Measurements from ENCODE around the gene ELP4. TPM values are rescaled to one million over a fixed set of nuclear protein-coding genes. Genes with fewer than 3 reads are reported as not detected.

The ELP4 gene
- total and polyA plus RNA-seq, 2 experiments from 2014 or later, result 12.3 to 25.1 TPM

DNA sequence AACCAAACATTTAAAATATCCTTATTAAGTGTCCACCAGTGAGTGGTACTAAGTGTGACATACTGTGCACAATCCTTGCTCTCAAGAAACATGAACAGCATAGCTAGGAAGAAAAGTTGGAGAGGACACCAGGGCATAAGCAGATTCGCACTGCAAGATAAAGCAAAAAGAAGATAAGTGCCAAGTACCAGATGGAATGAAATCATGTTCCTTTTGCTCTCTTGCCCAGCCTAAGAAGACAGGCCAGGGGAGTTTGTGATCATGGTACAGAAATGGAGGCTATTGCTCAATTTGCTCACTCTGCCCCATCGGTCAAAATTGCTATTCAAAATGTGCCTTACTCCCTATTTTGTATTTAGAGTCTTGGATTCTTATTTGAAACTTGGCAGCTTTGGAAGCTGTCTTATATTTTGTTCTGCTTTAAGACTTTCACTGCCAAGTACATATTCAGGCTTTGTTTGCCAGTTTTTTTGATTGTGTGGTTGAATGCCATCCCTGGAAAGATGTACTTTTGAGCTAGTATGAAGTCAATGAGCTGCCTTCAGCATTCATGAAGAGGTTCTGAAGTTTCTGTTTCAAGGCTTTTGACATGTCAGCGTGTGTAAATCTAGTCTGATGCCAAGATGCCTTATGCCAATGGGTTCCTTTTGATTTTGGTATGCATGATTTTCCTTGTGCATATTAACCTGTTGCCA lies 211.3 kb downstream of the ELP4 start:
- H3K27me3 ChIP-seq, result no peaks in the 10 kb centered on the region
- TF ChIP-seq, protein P1, sequence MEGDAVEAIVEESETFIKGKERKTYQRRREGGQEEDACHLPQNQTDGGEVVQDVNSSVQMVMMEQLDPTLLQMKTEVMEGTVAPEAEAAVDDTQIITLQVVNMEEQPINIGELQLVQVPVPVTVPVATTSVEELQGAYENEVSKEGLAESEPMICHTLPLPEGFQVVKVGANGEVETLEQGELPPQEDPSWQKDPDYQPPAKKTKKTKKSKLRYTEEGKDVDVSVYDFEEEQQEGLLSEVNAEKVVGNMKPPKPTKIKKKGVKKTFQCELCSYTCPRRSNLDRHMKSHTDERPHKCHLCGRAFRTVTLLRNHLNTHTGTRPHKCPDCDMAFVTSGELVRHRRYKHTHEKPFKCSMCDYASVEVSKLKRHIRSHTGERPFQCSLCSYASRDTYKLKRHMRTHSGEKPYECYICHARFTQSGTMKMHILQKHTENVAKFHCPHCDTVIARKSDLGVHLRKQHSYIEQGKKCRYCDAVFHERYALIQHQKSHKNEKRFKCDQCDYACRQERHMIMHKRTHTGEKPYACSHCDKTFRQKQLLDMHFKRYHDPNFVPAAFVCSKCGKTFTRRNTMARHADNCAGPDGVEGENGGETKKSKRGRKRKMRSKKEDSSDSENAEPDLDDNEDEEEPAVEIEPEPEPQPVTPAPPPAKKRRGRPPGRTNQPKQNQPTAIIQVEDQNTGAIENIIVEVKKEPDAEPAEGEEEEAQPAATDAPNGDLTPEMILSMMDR (IDR thresholded peaks at IDR 0.05; ENCODE audit: poor library complexity), result no peak
- TF ChIP-seq EZH2phosphoT487 (IDR thresholded peaks at IDR 0.05; ENCODE audit: low read depth, severe bottlenecking, unreplicated experiment) (no peak), EZH2 (IDR thresholded peaks at IDR 0.05; ENCODE audit: borderline replicate concordance) (no peak)
- H4K20me1 ChIP-seq (ENCODE audit: insufficient read depth, poor library complexity, severe bottlenecking), result no peaks in the 10 kb centered on the region
- H2AFZ ChIP-seq, result no peak overlapping the region
- H3K9me3 ChIP-seq (ENCODE audit: low read depth), result no peaks in the 10 kb centered on the region
- H3K9me2 ChIP-seq (replicated peaks; ENCODE audit: insufficient read depth), result no peaks in the 10 kb centered on the region
- no peak overlapping the region for H3K27ac ChIP-seq
- H3K4me1 ChIP-seq (ENCODE audit: insufficient read depth), result no peaks in the 10 kb centered on the region
- no peak overlapping the region for H3K4me2 ChIP-seq
- 81% methylated on average over 3 of the region's 3 CpGs for WGBS (ENCODE audit: low lambda C conversion rate, missing lambda C conversion rate)
- H3K79me2 ChIP-seq, result no peaks in the 10 kb centered on the region
- H3K4me3 ChIP-seq, result no peak overlapping the region
- H3K36me3 ChIP-seq (replicated peaks; ENCODE audit: insufficient read depth, low read depth), result no peaks in the 10 kb centered on the region
- no peak for DNase-seq (ENCODE audit: low spot score)

DNA sequence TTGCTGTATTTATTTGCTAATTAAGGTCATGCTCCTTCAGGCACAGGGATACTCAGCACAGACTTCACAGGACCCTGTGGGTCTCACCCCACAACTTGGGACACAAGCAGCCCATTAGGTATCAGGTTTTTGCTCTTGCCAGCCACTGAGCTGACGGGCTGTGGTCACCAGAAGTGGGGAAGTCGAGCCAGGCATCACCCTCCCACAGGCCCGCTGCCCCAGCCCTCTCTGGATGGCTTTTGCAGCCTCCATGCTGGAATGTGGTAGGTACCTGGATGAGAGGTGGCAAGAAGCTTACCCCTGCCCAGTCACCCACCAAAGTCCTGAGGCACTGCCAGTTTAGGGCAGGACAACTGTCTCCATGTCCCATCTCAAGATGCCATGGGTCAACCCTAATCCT lies 213.2 kb downstream of the ELP4 start:
- H3K9me2 ChIP-seq (replicated peaks; ENCODE audit: insufficient read depth), result no peaks in the 10 kb centered on the region
- H3K4me1 ChIP-seq (ENCODE audit: insufficient read depth), result no peaks in the 10 kb centered on the region
- H4K20me1 ChIP-seq (ENCODE audit: insufficient read depth, poor library complexity, severe bottlenecking), result no peaks in the 10 kb centered on the region
- H3K79me2 ChIP-seq, result no peaks in the 10 kb centered on the region
- no peaks in the 10 kb centered on the region for H3K9me3 ChIP-seq (ENCODE audit: low read depth)
- 96% methylated on average over 3 of the region's 3 CpGs for WGBS (ENCODE audit: low lambda C conversion rate, missing lambda C conversion rate)
- DNase-seq (ENCODE audit: low spot score), result no peak
- no peak overlapping the region for H3K27ac ChIP-seq
- no peak for TF ChIP-seq EZH2phosphoT487 (IDR thresholded peaks at IDR 0.05; ENCODE audit: low read depth, severe bottlenecking, unreplicated experiment)
- TF ChIP-seq, protein P1 (IDR thresholded peaks at IDR 0.05; ENCODE audit: poor library complexity), result no peak
- no peak for TF ChIP-seq EZH2 (IDR thresholded peaks at IDR 0.05; ENCODE audit: borderline replicate concordance)
- H2AFZ ChIP-seq, result no peak overlapping the region
- H3K4me2 ChIP-seq, result no peak overlapping the region
- no peaks in the 10 kb centered on the region for H3K27me3 ChIP-seq
- H3K4me3 ChIP-seq, result no peak overlapping the region
- no peaks in the 10 kb centered on the region for H3K36me3 ChIP-seq (replicated peaks; ENCODE audit: insufficient read depth, low read depth)

DNA sequence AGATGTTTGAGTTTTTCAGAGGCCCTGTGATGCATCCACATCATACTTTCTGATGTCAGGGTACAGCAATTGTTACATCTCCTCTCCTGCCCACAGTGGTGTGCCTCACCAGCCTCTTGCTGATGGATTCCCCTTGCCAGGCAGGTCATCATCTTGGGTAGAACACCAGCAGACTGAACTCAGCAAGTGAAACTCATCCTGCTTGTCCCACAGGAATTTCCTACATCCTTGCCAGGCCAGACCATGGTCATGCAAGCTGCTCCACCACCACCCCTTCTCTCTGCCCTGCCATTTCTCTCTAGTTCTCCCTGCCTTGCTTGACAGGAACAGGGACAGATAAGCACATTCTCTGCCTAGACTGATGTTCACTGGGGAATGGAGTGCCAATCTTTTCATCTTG lies 215.6 kb downstream of the ELP4 start:
- Histone ChIP-seq H3K9me2 (replicated peaks; ENCODE audit: insufficient read depth) (no peaks in the 10 kb centered on the region), H4K20me1 (ENCODE audit: insufficient read depth, poor library complexity, severe bottlenecking) (no peaks in the 10 kb centered on the region), H3K9me3 (ENCODE audit: low read depth) (no peaks in the 10 kb centered on the region), H2AFZ (no peak overlapping the region), H3K27ac (no peak overlapping the region), H3K4me3 (no peak overlapping the region), H3K36me3 (replicated peaks; ENCODE audit: insufficient read depth, low read depth) (no peaks in the 10 kb centered on the region), H3K27me3 (no peaks in the 10 kb centered on the region), H3K79me2 (no peaks in the 10 kb centered on the region), H3K4me2 (no peak overlapping the region), H3K4me1 (ENCODE audit: insufficient read depth) (no peaks in the 10 kb centered on the region)
- TF ChIP-seq EZH2 (IDR thresholded peaks at IDR 0.05; ENCODE audit: borderline replicate concordance) (no peak), EZH2phosphoT487 (IDR thresholded peaks at IDR 0.05; ENCODE audit: low read depth, severe bottlenecking, unreplicated experiment) (no peak)
- TF ChIP-seq, protein P1 (IDR thresholded peaks at IDR 0.05; ENCODE audit: poor library complexity), result no peak
- no peak for DNase-seq (ENCODE audit: low spot score)
